GM19467 (cell line): ENCODE measurements around the gene MUC22.
"Not testable (repeated sequence)": the region's sequence is repeated elsewhere in the genome, so short reads cannot be mapped to it uniquely, and the experiment has no call there.

Experiments
- ATAC-seq: cut with Tn5 transposase; IDR thresholded peaks from one replicate; pipeline ENCODE4 v1.9.1; 2021; ENCODE audit warnings: mild to moderate bottlenecking, moderate library complexity; ENCODE audit not compliant: unreplicated experiment

MUC22 gene

GRCh38 chr6:30997301-30997700 is 13.0 kb upstream of the MUC22 start:
- no peak for ATAC-seq

GRCh38 chr6:30998785-30999184 is 11.5 kb upstream of the MUC22 start:
- no peak for ATAC-seq

DNA sequence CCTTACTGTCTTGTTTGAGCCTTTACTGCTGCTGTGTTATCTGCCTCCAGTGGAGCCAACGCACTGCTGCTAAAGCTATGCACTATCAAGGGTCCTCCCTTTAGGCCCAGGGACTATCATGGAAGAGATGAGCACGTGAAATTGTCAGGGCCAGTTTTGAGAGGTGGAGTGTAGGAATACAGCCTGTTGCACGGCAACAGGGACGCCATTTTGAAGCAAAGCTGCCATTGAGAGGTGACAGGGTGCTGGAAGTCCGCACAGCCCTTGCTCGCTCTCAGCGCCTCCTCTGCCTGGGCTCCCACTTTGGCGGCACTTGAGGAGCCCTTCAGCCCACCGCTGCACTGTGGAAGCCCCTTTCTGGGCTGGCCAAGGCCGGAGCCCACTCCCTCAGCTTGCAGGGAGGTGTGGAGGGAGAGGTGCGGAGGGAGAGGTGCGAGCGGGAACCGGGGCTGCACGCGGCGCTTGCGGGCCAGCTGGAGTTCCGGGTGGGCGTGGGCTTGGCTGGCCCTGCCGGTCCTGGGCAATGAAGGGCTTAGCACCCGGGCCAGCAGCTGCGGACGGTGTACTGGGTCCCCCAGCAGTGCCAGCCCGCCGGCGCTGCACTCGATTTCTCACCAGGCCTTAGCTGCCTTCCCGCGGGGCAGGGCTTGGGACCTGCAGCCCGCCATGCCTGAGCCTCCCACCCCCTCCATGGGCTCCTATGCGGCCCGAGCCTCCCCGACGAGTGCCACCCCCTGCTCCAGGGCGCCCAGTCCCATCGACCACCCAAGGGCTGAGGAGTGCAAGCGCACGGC is 10.0 kb upstream of the MUC22 start:
- not testable (repeated sequence) for ATAC-seq

GRCh38 chr6:31001281-31001888 is 8.9 kb upstream of the MUC22 start:
- no peak for ATAC-seq

DNA sequence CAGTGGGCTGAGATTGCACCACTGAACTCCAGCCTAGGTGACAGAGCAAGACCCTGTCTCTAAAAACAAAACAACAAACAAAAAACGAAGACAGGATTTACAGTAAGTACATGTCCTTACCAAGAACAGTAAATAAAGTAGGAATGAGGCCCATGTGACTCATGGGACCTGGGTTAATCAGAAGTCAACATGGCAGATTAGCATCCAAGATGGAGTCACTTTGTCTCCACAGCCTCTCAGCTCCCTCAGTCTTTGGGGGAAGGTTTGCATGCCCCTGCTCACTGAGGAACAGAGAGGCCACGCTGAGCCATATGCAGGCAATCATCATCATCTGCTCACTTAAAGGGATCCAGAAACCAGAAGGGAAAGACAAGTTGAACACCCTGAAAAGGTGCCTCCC is 7.8 kb upstream of the MUC22 start:
- ATAC-seq, result no peak

- ATAC-seq, result no peak
Observed at GRCh38 chr6:31004794-31005193, 5.5 kb upstream of the MUC22 start.

GRCh38 chr6:31005249-31006020 is 4.8 kb upstream of the MUC22 start:
- ATAC-seq, result no peak

GRCh38 chr6:31007694-31008093 is 2.6 kb upstream of the MUC22 start:
- ATAC-seq, result no peak

GRCh38 chr6:31008165-31008564 is 2.1 kb upstream of the MUC22 start:
- ATAC-seq, result no peak

DNA sequence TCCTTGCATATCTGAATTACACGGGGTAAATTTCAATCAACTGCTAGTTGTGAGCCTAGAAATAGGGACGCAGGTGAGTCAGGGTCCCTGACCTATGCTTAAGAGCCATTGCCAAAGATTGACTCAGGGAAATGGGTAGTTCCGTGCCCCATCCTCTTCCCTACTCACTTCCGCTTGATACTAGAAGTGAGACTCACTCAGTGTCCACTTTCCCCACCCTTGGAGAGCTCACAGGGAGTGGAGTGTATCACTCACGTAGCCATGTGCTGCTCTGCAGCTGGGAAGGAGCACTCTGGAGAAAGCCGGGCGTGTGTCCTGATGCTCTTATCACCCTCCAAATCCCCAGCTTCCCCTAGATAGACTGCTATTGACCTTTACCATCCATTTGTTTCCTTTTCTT is 543 bp upstream of the MUC22 start:
- no peak for ATAC-seq

- no peak for ATAC-seq
Observed at GRCh38 chr6:31011153-31011552, 879 bp downstream of the MUC22 start.

DNA sequence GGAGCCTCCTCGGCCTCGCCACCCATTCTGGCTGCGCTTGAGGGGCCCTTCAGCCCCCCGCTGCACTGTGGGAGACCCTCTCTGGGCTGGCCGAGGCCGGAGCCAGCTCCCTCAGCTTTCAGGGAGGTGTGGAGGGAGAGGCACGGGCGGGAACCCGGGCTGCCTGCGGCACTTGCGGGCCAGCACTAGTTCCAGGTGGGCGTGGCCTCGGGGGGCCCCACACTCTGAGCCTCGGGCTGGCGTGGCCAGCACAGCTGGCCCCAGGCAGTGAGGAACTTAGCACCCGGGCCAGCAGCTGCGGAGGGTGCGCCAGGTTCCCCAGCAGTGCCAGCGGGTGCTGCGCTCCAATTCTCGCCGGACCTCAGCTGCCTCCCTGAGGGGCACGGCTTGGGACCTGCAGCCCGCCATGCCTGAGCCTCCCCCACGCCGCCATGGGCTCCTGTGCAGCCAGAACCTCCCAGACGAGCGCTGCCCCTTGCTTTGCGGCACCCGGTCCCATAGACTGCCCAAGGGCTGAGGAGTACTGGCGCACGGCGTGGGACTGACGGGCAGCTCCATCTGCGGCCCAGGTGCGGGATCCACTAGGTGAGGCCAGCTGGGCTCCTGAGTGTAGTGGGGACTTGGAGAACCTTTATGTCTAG is 6.5 kb downstream of the MUC22 start:
- no peak for ATAC-seq

DNA sequence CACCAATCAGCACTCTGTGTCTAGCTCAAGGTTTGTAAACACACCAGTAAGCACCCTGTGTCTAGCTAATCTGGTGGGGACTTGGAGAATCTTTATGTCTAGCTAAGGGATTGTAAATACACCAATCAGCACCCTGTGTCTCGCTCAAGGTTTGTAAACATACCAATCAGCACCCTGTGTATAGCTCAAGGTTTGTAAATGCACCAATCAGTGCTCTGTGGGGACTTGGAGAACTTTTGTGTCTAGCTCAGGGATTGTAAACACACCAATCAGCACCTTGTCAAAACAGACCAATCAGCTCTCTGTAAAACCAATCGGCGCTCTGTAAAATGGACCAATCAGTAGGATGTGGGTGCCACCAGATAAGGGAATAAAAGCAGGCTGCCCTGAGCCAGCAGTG is 7.2 kb downstream of the MUC22 start:
- not testable (repeated sequence) for ATAC-seq

DNA sequence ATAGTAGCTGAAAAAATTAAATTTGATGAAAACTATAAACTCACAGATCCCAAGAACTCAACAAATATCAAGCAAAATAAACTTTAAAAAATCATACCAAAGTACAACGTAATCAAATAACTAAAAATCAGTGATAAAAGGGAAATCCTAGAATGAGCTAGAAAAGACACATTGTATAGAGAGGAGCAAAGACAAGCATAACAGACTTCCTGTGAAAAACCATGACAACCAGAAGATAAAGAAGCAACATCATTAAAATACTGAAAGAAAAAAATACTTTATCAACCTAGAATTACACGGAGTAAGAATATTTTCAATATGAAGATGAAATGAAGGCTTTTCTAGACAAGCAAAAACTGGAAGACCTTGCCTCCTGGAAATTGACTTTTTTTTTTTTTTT is 9.8 kb downstream of the MUC22 start:
- no peak for ATAC-seq

GRCh38 chr6:31020631-31021255 is 10.5 kb downstream of the MUC22 start:
- ATAC-seq, result not testable (repeated sequence)

GRCh38 chr6:31021705-31022531 is 11.6 kb downstream of the MUC22 start:
- not testable (repeated sequence) for ATAC-seq

GRCh38 chr6:31025595-31025994 is 15.3 kb downstream of the MUC22 start:
- no peak for ATAC-seq

DNA sequence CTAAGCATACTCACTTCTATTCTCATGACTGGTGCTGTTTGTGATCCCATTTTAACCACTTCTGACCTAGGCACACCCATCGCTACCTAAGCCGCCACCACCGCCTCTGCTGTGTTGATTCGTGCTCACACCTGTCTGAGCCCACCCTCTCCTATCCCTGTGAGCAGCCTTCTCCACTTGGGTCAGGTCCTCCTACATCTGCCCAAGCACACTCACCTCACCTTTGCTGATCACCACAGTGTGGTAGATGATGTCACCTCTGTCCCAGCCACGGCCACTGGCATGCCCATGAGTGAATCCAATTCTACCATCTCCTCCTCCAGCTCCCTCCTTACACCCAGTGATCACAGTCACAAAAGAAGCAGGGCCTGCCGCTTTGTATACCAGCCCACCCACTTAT is 20.8 kb downstream of the MUC22 start:
- ATAC-seq, result no peak

- no peak for ATAC-seq
Observed at GRCh38 chr6:31033075-31033474, 22.8 kb downstream of the MUC22 start.

DNA sequence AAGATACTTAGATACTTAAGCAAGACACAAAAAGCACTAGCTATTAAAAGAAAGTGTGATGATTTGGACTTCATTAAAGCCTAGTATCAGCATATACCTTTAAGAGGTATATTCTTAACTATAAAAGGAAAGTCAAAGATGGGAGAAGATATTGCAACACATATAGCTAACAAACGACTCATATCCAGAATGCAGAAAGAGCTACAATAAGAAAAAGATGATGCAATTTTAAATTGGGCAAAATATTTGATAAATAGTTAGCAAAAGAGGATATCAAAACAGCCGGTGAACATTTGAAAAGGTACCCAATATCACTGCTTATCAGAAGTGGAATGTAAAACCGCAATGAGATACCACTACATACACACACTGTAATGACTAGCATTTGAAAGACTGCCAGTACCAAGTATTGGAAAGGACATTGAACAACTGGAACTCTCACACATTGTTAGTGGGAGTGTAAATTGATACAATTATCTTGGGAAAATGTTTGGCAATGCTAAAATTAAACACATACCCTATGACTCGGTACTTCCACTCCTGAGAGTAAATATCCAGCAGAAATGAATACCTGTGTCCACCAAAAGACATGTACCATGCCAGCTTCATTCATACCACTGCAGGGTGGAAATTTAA is 25.7 kb downstream of the MUC22 start:
- ATAC-seq, result no peak
